Fibroblast of lung (primary cell): ENCODE results near the gene ASAH2.

Experiments
- EZH2 ChIP-seq: IDR thresholded peaks from 2 replicates; pipeline ENCODE4 v1.5.1; 2012; ENCODE audit warnings: low read length, control low read depth, mild to moderate bottlenecking; ENCODE audit errors: missing control alignments
- TF ChIP-seq, protein P1 (sequence below), 2 donors: IDR thresholded peaks in 1 of 2; conservative IDR thresholded peaks in 1 of 2; 1 replicate in 1 of 2; 2 replicates in 1 of 2; pipeline ENCODE4 v1.5.1; 2011 to 2012; ENCODE audit warnings: low read length in 2 of 2, control low read depth in 1 of 2, inconsistent platforms in 1 of 2, low read depth in 1 of 2, mild to moderate bottlenecking in 1 of 2

DNA sequence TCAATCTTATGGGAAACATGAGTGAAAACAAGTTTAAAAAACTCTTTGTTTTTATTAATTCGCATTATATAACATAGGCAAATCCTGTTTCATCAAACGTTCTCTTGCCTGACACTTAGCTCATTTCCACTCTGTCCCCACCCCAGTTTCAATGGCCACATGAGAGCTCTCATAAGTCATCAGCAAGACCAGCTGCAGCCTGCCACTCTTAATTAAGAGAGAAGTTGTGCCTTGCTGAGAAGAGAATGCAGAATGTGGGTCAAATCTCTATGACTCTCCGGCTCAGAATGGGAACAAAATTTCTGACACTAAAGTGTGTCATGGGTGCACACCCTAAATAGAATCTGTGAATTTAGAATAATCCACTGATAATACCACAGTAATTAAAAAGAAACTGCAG is 39.6 kb downstream of the ASAH2 start:
- TF ChIP-seq, protein P1, sequence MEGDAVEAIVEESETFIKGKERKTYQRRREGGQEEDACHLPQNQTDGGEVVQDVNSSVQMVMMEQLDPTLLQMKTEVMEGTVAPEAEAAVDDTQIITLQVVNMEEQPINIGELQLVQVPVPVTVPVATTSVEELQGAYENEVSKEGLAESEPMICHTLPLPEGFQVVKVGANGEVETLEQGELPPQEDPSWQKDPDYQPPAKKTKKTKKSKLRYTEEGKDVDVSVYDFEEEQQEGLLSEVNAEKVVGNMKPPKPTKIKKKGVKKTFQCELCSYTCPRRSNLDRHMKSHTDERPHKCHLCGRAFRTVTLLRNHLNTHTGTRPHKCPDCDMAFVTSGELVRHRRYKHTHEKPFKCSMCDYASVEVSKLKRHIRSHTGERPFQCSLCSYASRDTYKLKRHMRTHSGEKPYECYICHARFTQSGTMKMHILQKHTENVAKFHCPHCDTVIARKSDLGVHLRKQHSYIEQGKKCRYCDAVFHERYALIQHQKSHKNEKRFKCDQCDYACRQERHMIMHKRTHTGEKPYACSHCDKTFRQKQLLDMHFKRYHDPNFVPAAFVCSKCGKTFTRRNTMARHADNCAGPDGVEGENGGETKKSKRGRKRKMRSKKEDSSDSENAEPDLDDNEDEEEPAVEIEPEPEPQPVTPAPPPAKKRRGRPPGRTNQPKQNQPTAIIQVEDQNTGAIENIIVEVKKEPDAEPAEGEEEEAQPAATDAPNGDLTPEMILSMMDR (conservative IDR thresholded peaks at IDR 0.05 in 1 of 2, IDR thresholded peaks at IDR 0.05 in 1 of 2; ENCODE audit: low read depth in 1 of 2, low read length in 2 of 2) = no peak
- no peak for TF ChIP-seq EZH2
